HTERT RPE-1 (cell line): Measurements from ENCODE around the gene CLIP2.
"Not testable (repeated sequence)": the region's sequence is repeated elsewhere in the genome, so short reads cannot be mapped to it uniquely, and the experiment has no call there.

Experiments
- in situ Hi-C: fragments of 300-500 bp; cut with MboI; formaldehyde crosslinking; loops from 4 replicates; pipeline ENCODE4 v1.14.3; 2020; ENCODE audit warnings: low sequenced_read_pairs

The CLIP2 gene

DNA sequence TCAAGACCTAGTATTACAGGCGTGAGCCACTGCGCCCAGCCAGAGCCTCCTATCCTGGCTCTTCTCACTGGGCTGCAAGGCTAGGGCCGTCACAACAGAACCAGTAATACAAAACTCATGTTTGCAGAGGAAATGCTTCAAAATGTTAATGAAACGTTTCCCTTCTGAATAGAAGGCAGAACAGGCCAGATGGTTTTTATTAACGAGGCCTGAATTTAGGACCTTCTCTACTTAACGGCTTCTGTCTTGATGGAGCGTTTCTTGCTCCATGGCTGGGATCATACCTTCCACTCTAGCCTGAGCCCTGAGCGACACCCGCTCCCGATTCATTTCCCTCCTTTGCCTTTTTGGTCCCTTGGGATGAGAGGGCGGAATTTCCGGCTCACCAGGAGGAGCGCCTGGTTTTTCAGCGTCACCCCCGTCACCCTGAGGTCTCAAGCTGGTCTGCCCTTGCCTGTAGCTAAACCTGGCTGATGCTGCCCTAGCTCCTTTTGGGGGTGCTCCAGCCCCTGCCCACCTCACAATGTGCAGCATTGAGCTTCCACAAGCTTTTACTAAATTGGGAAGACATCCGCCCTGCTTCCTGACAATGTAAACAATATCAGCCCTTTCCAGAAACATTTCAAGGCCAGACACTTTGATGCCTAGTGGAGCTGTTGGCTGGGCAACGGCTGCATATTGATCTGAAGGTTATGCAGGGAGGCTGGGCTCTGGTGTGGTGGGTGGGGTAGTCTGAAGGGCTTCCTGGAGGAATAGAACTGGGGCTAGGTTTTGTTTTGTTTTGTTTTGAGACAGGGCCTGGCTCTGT lies 5.2 kb downstream of the CLIP2 start:
- in situ Hi-C loops = no loop called here

DNA sequence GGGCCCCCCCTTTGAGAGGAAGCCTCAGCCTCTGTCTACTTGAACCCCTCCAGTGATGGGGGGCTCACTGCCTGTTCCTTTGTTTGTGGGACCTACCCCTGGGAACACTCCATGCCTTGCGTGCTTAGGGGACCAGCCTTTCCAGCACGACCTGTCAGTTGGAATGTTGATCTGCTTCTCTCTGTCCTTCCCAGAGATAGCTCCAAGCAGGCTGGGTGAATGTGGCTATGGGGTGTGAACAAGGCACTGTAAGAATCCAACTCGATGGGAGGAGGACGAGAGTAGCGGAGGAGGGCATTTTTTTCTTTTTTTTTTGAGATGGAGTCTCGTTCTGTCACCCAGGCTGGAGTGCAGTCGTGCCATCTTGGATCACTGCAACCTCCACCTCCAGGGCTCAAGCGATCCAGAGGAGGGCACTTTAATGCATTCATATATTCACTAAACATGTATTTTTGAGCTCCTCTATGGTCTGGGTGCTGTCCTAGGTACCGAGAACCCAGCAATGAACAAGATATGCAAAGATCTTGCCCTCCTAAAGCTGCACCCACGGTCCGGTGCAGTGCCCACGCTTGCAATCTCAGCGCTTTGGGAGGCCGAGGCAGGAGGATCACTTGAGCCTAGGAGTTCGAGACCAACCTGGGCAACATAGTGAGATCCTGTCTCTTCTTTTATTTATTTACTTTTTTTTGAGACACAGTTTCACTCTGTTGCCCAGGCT lies 8.5 kb downstream of the CLIP2 start:
- in situ Hi-C loops = no loop called here

DNA sequence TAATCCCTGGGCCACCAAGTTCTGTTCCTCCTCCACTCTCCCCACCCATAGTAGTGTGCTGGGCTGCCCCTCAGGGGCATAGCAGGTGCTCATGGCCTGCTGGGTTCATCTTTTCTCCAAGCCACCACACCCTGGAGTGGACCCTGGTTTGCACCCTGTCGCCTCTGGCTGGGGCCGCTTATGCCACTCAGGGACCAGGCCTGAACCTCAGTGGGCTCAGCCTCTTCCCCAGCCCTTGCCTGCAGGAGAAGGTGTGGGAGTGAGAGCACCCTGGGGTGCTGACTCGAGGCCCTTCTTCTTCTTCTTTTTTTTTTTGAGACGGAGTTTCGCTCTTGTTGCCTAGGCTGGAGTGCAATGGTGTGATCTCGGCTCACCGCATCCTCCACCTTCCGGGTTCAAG lies 10.2 kb downstream of the CLIP2 start:
- in situ Hi-C loops = no loop called here

DNA sequence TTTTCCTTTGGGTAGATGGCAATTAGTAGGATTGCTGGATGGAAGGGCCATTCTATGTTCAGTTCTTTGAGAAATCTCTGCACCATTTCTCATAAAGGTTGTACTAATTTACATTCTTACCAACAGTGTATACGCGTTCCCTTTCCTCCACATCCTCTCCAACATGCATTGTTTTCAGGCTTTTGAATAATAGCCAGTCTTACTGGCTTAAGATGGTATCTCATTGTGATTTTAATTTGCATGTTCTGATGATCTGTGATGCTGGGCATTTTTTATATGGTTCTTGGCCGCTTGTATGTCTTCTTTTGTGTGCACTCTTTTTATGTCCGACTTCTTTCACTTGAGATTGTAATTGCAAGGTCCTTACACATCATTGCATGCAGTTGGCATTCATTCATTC lies 11.7 kb downstream of the CLIP2 start:
- in situ Hi-C loops = no loop called here

DNA sequence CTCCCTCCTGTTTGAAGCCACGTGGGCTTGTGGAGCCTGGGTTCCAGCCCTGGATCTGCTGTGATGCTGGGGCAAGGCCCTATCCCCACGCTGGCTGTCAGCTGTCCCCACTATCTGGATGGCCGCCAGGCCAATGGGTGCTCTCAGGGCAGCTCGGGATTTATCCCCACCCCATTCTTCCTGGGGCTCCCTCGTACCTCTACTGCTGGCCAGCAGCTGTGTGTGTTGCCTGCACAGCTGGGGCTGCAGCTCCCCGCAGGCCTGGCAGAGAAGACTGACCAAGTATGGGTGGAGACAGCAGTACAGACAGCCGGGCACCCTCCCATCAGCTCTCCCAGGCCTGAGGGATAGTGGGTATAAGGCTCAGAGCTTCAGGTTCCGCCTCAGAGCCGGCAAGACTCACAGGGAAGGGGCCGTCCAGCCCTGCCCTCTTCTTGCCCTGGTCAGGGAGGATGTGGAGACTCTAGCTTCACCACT lies 13.6 kb downstream of the CLIP2 start:
- in situ Hi-C loops = no loop called here

DNA sequence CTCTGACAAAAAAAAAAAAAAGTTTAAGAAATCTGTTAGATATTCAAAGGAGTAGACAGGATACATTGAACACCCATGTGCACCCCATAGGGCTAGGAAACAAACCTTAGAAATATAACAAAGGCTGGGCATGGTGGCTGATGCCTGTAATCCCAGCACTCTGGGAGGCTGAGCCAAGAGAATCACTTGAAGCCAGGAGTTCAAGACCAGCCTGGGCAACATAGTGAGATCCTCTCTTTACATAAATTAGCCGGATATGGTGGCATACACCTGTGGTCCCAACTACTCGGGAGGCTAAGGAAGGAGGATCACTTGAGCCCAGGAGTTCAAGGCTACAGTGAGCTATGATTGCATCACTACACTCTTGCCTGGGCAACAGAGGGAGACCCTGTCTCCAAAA lies 15.3 kb downstream of the CLIP2 start:
- in situ Hi-C loops = no loop called here

DNA sequence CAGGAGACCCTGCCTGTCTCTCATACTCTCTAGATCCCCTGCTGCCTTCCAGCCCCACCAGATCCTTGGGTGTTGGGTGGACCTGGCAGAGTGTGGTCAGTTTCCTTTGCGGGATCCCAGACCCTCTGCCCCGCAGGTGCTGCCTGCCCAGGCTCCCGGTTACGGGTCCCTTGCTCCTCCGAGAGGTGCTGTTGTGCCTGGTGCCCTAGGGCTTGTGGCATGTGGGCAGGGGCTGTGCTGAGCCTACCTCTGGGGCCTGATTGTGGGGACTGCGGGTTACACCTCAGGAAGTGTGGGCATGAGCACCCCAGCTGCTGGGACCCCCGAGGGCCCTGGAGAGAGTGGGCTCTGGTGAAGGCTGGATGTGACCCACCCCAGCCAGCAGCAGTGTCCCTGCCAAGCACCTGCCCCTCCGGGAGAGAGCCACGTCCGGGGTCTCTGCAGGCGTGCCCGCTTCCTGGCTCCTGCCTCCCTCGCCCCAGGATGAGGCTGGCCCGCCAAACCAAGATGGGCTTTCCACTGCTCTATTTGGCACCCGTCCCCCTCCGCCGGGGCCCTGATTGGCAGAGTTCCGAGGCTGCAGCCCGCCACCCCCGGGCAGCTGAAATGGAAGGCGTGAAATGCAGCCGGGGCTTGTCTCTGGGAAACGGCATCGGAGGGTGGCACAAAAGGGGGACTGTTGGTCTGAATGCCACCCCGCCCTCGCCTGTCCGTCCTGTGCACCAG lies 17.0 kb downstream of the CLIP2 start:
- in situ Hi-C loops = no loop called here

DNA sequence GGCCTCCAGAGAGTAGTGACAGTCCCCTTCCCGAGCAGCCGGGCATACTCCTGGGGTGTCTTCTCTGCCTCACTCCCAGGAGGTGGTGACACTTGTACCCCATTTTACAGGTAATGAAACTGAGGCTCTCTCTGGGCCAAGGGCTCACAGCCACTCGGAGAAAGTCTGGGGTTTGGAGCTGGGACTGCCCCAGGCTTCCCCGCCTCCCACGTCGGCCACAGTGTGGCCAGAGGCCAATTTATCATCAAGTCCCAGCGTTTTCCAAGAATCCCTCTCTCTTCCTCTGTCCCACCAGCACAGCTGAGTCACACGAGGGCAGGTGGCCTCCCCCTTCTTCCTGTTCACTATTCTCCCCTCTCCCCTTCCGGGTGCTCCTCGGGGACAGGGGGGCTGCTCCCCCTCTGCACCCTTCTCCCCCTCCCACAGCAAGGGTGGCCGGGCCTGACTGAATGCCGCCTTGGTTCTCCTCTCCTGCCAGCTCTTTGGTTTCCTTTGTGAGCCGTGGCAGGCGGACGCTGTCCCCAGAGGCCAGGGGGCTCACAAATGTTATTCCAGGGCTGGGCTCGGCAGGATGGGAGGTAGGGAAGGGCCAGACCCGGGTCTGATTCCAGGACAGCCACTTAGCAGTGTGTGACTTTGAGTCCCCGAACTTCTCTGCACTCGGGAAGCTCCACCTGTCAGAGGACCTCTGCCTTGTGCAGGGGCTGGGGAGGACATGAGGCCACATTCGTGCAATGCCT lies 17.7 kb downstream of the CLIP2 start:
- in situ Hi-C loops = no loop called here

DNA sequence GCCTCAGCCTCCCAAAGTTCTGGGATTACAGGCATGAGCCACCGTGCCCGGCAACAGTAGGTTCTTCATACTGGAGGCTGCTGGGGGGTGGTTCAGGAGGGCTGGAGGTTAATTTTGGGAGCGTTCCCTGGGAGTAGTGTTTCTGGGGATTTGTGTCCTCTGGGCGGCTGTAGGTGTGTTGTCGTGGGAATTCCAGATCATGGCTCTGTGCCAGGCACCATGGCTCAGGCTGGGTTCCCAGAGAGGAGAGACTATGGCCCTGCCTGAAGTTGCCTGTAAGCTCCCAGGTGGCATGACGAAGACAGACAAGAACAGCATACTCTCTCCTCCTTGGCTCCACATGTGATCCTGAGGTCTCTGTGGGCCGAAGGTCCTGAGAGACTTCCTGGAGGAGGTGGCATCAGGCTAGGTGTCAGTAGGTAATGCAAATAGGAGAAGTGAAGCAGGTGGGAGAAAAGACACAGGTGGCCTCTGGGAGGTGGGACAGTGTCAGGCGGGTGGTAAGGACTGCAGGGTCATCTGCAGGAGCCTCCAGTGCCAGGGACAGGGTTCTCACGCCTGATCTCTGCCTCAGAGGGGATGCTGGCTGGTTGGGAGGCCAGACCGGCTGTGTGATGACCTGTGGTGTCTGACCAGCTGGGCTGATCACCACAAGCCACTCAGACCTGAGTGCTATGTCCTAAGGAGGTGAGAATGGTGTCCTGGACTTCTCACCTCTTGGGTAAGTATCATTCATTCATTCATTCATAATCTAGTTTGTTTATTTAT lies 18.7 kb downstream of the CLIP2 start:
- in situ Hi-C loops = no loop called here

DNA sequence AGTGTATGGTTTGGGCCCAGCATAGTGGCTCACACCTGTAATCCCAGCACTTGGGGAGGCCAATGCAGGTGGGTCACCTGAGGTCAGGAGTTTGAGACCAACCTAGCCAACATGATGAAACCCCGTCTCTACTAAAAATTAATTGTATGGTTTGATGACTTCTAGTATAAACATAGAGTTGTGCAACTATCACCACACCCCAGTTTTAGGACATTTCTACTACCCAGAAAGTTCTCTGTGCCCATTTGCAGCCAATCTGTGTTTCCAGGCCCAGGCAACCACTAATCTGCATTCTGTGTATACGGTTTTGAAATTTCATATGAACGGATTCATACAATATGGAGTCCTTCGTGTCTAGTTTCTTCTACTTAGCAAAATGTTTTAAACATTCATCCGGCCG lies 20.0 kb downstream of the CLIP2 start:
- in situ Hi-C loops = no loop called here

DNA sequence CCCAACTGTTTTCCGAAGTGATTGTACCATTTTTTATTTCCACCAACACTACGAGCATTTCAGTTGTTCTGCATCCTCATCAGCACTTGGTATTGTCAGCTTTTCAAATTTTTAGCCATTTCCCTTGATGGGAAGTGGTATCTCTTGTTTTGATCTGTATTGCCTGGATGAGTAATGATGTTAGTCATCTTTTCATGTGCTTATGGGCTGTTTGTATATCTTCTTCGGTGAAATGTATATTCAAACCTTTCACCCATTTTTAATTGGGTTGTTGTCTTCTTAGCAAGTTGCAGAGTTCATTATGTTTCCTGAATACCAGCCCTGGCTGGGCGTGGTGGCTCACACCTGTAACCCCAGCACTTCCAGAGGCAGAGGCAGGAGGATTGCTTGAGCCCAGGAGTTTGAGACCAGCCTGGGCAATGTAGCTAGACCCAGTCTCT lies 22.1 kb downstream of the CLIP2 start:
- in situ Hi-C loops = no loop called here

DNA sequence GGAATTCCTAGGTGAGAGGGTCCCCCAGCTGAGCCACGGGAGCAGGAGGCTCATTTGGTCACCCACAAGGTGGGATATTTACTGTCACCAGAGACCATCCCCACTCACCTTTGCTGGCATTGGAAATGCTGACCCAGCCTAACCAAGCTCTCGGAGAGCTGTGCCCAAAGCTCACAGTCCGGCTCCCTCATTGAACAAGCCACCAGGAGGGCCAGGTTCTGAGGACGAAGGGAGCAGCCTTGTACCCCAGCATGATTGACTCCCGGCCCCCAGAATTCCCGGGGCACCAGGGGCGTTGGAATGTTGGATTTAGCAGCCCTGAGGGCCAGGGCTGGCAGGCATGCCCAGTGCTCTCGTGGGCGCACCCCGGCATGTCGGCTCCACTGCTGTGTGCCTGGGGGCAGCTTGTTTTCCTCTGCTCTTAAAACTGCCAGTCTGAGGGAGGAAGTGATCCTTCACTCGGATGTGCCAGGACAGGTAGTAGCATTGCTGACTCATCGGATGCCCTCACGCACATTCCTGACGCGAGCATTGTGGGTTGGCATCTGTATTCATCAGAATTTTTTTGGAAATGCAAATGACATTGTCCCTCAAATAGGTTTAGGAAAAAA lies 23.3 kb downstream of the CLIP2 start:
- in situ Hi-C loops = no loop called here

DNA sequence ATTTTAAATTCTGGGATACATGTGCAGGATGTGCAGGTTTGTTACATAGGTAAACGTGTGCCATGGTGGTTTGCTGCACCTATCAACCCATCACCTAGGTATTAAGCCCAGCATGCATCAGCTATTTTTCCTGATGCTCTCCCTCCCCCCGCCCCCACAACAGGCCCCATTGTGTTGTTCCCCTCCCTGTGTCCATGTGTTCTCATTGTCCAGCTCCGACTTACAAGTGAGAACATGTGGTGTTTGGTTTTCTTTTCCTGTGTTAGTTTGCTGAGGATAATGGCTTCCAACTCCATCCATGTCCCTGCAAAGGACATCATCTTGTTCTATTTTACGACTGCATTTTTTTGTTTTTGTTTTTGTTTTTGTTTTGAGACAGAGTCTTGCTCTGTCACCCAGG lies 26.7 kb downstream of the CLIP2 start:
- in situ Hi-C loops = not testable (repeated sequence)

DNA sequence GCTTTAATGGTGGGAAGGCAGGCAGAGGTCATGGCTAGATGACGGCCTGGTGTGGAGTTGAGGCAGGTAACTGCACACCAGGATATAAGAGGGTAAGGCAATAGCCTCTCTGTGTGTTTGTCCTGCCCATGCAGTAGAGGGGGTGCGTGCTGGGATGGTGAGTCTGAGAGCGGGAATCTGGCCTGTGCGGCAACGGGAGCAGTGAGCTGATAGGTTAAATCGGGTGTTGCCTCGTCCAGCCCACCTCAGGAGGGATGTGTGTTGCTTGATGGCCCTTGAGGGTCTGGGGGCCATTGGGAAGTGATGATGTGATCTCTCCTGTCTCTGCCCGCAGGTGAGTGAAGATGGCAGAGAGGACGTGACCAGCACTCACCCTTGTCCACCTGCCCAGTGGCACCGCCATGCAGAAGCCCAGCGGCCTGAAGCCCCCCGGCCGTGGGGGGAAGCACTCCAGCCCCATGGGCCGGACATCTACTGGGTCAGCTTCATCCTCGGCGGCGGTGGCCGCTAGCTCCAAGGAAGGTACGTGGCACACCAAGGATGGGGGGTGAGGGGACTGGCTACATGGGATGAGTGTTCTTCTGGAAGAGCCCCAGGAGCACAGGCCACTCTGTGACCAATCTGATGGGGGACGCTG lies 28.1 kb downstream of the CLIP2 start:
- in situ Hi-C loops = no loop called here

DNA sequence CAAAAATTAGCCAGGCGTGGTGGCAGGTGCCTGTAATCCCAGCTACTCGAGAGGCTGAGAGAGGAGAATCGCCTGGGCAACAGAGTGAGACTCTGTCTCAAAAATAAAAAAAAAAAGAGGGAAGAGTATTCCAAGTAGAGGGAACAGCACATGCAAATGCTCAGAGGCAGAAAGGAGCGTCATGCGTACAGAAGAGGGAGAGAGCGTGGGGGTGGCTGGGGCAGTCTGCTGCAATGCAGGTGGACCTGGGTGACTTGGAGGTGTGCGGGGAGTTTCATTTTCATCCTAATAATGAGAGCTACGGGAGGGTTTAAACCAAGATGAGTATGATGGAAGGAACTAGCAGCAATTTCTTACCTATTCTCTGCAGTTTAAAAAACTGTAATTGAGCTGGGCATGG lies 28.8 kb downstream of the CLIP2 start:
- in situ Hi-C loops = no loop called here

DNA sequence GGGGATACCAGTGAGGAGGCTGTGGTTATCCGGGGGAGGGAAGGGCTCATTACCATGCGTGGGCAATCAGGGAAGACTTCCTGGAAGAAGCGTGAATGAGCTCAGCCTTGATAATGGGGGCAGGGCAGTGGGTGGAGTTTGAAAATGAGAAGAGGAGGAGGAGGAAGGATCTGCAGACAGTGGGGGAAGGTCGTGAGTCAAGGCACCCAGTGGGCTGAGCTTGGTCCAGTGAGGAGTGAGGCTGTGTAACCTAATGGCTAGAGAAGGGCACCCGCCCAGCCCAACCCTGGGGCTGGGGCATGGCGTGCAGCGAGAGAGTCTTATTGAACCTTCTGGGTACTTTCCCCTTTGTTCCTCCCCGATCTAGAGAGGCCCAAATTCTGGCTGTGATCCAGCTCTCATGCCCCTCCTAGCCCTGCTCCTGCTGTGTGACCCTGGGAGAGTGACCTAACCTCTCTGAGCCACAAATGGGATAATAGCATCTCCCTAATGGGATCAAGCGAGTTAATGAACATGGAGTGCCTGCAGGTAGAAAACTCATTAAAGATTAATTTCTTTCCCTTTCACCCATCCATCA lies 31.5 kb downstream of the CLIP2 start:
- in situ Hi-C loops = no loop called here

DNA sequence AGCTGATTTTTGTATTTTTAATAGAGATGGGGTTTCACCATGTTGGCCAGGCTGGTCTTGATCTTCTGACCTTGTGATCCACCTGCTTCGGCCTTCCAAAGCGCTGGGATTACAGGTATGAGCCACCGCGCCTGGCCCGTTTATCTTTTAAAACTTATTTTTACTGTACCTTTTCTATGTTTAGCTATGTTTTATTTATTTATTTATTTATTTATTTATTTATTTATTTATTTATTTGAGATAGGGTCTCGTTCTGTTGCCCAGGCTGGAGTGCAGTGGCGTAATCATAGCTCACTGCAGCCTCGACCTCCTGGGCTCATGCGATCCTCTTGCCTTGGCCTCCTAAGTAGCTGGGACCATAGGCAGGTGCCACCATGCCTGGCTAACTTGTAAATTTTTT lies 33.7 kb downstream of the CLIP2 start:
- in situ Hi-C loops = not testable (repeated sequence)

DNA sequence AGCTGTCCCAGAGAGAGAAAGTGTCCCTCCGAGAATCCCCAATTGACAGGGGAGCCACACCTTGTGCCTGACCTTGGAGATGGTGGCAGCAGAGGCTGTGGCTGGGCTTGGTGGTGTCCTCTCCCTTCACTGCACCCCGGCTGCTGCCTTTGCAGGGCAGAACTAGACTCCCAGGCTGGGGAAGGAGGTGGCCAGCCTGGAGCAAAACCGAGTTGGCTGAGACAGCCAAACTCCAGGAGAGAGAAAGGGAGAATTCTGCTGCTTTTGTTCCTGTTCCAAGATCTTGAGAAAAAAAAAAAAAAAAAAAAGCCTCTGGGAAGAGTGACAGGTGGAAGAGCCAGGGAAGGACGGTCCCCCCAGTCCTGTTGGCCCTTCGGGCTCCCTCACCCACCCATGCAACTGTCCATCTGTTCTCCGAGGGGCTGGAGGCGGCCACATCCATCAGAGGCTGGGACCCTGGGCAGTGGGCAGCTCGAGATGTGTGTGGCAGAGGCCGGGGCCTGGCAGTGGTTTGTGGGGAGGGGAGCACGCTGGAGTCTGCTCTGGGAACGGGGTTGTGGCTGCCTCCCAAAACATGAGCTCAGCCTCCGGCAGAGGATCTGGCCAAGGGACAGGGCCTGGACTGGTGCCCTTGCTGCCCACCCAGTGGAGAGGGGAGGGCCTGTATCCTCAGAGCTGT lies 35.5 kb downstream of the CLIP2 start:
- in situ Hi-C loops = no loop called here

DNA sequence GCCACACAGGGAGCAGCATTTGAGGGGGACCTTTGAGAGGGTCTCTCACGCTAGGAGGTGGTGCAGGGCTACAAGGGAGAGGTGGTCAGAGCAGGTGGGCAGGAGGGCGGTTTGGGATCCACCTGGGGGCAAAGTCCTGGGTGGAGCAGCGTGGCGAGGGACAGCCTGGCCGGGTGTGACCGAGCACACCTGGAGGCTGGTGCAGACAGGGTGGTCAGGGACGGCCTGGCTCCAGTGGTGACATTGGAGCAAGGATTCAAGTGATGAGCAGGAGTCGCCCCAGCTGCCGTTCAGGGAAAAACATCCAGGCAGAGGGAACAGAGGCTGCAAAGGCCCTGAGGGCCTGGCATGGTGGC lies 36.0 kb downstream of the CLIP2 start:
- in situ Hi-C loops = no loop called here
